ENCODE measurements around the gene SMOC2. TPM values are rescaled to one million over a fixed set of nuclear protein-coding genes. Genes with fewer than 3 reads are reported as not detected.

SMOC2 gene
- total RNA-seq, 5 donors from 2014 or later (not counting 1 experiment from before 2014, with no cell fraction given): 0.06 to 0.20 (median 0.16) TPM; not detected in 2

DNA sequence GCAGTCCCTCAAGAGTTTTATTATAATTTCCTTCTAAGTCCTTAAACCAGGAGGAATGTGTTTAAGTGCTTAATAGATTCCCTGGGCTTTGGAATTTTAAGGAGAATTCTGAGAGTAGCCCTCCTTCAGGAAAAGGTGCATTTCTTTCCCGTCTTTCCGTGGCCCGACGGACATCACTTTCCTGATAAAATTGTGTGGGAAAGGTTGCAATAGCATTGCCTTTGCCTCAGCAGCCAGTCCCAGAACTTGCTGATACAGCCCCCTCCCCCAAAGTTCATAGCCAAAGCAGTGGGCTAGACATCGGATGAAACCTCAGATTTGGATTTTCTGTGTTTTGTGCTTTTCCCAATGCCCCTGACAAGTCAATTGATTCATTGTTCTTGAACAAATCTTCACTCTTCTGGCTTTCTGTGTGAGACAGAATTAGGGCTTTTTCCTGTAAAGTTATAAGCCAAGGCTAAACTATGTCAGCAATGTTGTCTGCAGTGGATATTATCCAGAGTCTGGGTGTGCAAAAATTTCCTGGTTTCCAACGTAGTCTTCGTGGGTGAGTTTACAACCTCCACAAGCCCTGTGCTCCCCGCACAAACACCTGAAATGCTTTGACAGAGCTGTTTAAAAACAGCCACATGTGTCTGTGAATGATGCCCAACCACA lies 1.1 kb upstream of the SMOC2 start:
- WGBS (ENCODE audit: insufficient coverage): 35% methylated on average over 3 of the region's 8 CpGs
- Mint-ChIP-seq H3K27me3 (peaks cover 46% of the 10 kb centered on the region in 2 donors), H3K36me3 (no peaks in the 10 kb centered on the region), H3K4me1 (peaks cover 3 to 5% (median 4%) of the 10 kb centered on the region in 3 donors), H3K9me3 (no peaks in the 10 kb centered on the region), H3K27ac (no peak overlapping the region), H3K4me3 (no peak overlapping the region)
- H3K27ac ChIP-seq (ENCODE audit: low read length): no peak overlapping the region
- DNase-seq (no peak), ATAC-seq (replicated peaks in 1 of 4) (no peak)
- H3K4me3 ChIP-seq (ENCODE audit: control insufficient read depth in 1 of 2, extremely low read depth in 1 of 2, low read length in 1 of 2): no peak overlapping the region
- H3K36me3 ChIP-seq (ENCODE audit: control insufficient read depth in 2 of 2, extremely low read depth in 1 of 2, insufficient read depth in 1 of 2, low read length in 1 of 2): no peaks in the 10 kb centered on the region
- no peaks in the 10 kb centered on the region for H3K9me3 ChIP-seq
- CTCF ChIA-PET: no interaction called here
- peaks cover 0 to 22% of the 10 kb centered on the region in 2 experiments for H3K27me3 ChIP-seq (replicated peaks in 1 of 2; ENCODE audit: control insufficient read depth in 2 of 2, extremely low read depth in 1 of 2, insufficient read depth in 2 of 2, low read length in 1 of 2)
- no peaks in the 10 kb centered on the region for H3K4me1 ChIP-seq (ENCODE audit: control insufficient read depth in 1 of 2, extremely low read depth in 1 of 2, insufficient read depth in 2 of 2, low read length in 2 of 2)
- POLR2A ChIA-PET: no interaction called here

DNA sequence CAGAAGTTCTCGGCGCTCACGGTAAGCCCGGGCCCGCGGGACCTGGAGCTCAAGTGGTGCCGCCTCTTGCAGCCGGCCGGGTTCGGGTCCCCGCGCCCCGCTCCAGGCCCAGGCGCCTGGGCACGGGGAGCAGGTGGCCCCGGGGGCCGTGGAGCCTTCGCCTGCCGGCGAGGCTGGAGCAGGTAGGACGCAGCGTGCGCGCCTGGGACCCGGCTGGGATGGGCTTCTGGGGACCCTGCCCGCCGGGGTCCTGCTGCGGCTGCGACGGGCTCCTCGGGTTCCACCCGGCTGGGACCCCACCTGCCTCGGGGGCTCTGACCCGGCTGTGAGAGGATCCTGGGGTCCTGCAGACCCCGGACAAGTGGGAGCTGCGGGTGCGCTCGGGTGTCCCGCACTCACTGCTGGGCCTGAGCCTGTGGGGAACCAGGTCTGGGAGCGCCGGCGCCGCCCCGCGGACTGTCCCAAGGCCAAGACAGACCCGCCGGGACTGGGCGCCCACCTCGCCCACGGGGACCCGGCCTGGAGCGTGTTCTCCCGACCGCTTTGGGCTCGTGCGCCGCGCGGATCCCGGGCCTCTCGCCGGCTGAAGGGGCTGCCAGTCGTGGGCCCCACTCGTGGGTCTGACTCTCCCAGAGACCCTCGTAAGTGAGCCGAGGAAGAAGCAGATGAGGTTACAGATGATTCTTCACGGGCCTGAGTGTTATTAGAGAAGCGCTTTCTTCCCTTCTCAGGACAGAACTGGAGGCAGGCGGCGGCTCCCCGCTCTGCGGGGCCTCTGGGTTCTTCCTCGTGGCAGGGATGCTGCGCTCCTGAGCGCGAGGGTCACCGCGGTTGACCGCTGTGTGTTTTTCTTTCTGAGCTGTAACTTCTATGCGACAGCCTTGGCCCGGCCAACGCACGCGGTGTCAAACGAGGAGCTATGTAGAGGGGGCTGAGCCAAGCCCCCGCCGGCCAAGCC lies 729 bp downstream of the SMOC2 start:
- H3K9me3 ChIP-seq: no peaks in the 10 kb centered on the region
- H3K4me3 Mint-ChIP-seq: no peak overlapping the region
- CTCF ChIA-PET: no interaction called here
- H3K27me3 Mint-ChIP-seq: peaks cover 42 to 50% of the 10 kb centered on the region in 2 donors
- H3K27ac Mint-ChIP-seq: no peak overlapping the region
- peaks cover 0 to 22% of the 10 kb centered on the region in 2 experiments for H3K27me3 ChIP-seq (replicated peaks in 1 of 2; ENCODE audit: control insufficient read depth in 2 of 2, extremely low read depth in 1 of 2, insufficient read depth in 2 of 2, low read length in 1 of 2)
- no peaks in the 10 kb centered on the region for H3K9me3 Mint-ChIP-seq
- H3K36me3 Mint-ChIP-seq: no peaks in the 10 kb centered on the region
- H3K36me3 ChIP-seq (ENCODE audit: control insufficient read depth in 2 of 2, extremely low read depth in 1 of 2, insufficient read depth in 1 of 2, low read length in 1 of 2): no peaks in the 10 kb centered on the region
- peaks cover 3 to 5% (median 4%) of the 10 kb centered on the region in 3 donors for H3K4me1 Mint-ChIP-seq
- no peak overlapping the region for H3K4me3 ChIP-seq (ENCODE audit: control insufficient read depth in 1 of 2, extremely low read depth in 1 of 2, low read length in 1 of 2)
- POLR2A ChIA-PET: no interaction called here
- no peak for DNase-seq
- ATAC-seq (replicated peaks in 1 of 4): no peak
- 10% methylated on average over 82 of the region's 87 CpGs for WGBS (ENCODE audit: insufficient coverage)
- no peaks in the 10 kb centered on the region for H3K4me1 ChIP-seq (ENCODE audit: control insufficient read depth in 1 of 2, extremely low read depth in 1 of 2, insufficient read depth in 2 of 2, low read length in 2 of 2)
- no peak overlapping the region for H3K27ac ChIP-seq (ENCODE audit: low read length)

DNA sequence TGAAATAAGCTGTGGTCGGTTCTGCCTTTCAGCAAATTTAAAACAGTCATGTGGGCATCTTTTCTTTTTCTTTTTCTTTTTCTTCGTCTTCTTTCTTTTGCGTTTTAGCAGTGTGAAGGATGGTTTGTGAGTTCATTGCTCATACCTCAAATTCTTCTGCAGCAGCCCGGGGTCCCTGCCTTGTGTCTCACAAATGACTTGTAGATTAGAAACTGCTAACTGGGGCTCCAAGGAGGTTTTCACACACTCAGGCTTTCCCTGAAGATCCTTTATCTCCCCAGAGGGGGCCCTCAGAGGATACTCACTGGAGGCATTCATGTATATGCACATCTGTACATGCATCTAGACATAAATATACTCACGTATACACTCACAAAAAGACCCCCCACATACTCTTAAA lies 1.7 kb downstream of the SMOC2 start:
- 33% methylated on average over 1 of the region's 5 CpGs for WGBS (ENCODE audit: insufficient coverage)
- no peaks in the 10 kb centered on the region for H3K36me3 ChIP-seq (ENCODE audit: control insufficient read depth in 2 of 2, extremely low read depth in 1 of 2, insufficient read depth in 1 of 2, low read length in 1 of 2)
- Mint-ChIP-seq H3K36me3 (no peaks in the 10 kb centered on the region), H3K4me1 (peaks cover 3 to 5% (median 4%) of the 10 kb centered on the region in 3 donors), H3K27me3 (peaks cover 45 to 50% of the 10 kb centered on the region in 2 donors), H3K27ac (no peak overlapping the region), H3K4me3 (no peak overlapping the region), H3K9me3 (no peaks in the 10 kb centered on the region)
- POLR2A ChIA-PET: no interaction called here
- CTCF ChIA-PET: no interaction called here
- H3K4me1 ChIP-seq (ENCODE audit: control insufficient read depth in 1 of 2, extremely low read depth in 1 of 2, insufficient read depth in 2 of 2, low read length in 2 of 2): no peaks in the 10 kb centered on the region
- ATAC-seq (replicated peaks in 1 of 4) (no peak), DNase-seq (no peak)
- peaks cover 0 to 28% of the 10 kb centered on the region in 2 experiments for H3K27me3 ChIP-seq (replicated peaks in 1 of 2; ENCODE audit: control insufficient read depth in 2 of 2, extremely low read depth in 1 of 2, insufficient read depth in 2 of 2, low read length in 1 of 2)
- H3K9me3 ChIP-seq: no peaks in the 10 kb centered on the region
- no peak overlapping the region for H3K27ac ChIP-seq (ENCODE audit: low read length)
- H3K4me3 ChIP-seq (ENCODE audit: control insufficient read depth in 1 of 2, extremely low read depth in 1 of 2, low read length in 1 of 2): no peak overlapping the region

DNA sequence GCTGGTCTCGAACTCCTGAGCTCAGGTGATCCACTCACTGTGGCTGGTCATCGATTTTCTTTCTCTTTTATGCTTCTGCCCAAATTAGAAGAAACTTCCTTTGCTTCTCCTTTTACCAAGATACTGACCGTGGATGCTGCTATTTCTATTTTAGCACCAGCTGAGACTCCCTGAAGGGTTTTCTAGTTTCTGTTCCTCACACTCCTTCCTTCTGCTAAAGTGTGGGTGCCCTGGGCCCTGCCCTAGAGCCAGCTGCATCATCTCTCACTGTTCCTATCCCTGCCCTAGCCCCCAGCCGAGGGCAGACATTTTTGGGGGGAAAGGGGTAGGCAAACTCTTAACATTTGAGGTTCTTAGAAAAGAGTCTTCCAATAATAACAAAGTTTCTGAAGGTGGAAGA lies 6.3 kb downstream of the SMOC2 start:
- H3K27me3 ChIP-seq (replicated peaks in 1 of 2; ENCODE audit: control insufficient read depth in 2 of 2, extremely low read depth in 1 of 2, insufficient read depth in 2 of 2, low read length in 1 of 2): peaks cover 0 to 16% of the 10 kb centered on the region in 2 experiments
- H3K36me3 ChIP-seq (ENCODE audit: control insufficient read depth in 2 of 2, extremely low read depth in 1 of 2, insufficient read depth in 1 of 2, low read length in 1 of 2): no peaks in the 10 kb centered on the region
- Mint-ChIP-seq H3K4me3 (no peak overlapping the region), H3K36me3 (no peaks in the 10 kb centered on the region), H3K27me3 (peaks cover 37 to 47% of the 10 kb centered on the region in 2 donors), H3K27ac (no peak overlapping the region), H3K9me3 (no peaks in the 10 kb centered on the region), H3K4me1 (peaks cover 3 to 5% (median 3%) of the 10 kb centered on the region in 3 donors)
- H3K4me1 ChIP-seq (ENCODE audit: control insufficient read depth in 1 of 2, extremely low read depth in 1 of 2, insufficient read depth in 2 of 2, low read length in 2 of 2): no peaks in the 10 kb centered on the region
- no peak overlapping the region for H3K27ac ChIP-seq (ENCODE audit: low read length)
- H3K9me3 ChIP-seq: no peaks in the 10 kb centered on the region
- ATAC-seq (replicated peaks in 1 of 4) (no peak), DNase-seq (no peak)
- ChIA-PET POLR2A (no interaction called here), CTCF (no interaction called here)
- 13% methylated on average over 2 of the region's 4 CpGs for WGBS (ENCODE audit: insufficient coverage)
- no peak overlapping the region for H3K4me3 ChIP-seq (ENCODE audit: control insufficient read depth in 1 of 2, extremely low read depth in 1 of 2, low read length in 1 of 2)

DNA sequence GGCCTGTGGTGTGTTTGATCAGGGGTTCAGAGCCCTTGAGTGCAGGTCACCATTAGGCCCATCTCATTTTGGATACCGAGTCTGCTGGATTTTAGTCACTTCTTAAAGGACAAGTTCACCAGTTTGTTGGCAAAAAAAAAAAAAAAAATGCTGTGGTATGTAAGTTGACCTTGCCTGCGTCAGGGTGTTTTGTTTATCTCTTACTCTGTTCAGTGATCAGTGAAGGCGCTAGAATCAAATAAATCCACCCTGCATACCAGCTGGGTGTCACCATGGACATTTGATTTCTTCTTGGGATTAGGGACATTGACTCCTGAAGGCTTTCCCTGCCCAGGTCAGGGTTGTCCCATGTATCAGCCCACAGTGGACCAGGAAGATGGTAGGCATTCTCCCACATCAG lies 6.7 kb downstream of the SMOC2 start:
- Mint-ChIP-seq H3K27me3 (peaks cover 35 to 43% of the 10 kb centered on the region in 2 donors), H3K9me3 (no peaks in the 10 kb centered on the region), H3K27ac (no peak overlapping the region), H3K4me1 (peaks cover under 1 to 2% (median under 1%) of the 10 kb centered on the region in 3 donors), H3K36me3 (no peaks in the 10 kb centered on the region), H3K4me3 (no peak overlapping the region)
- no peaks in the 10 kb centered on the region for H3K4me1 ChIP-seq (ENCODE audit: control insufficient read depth in 1 of 2, extremely low read depth in 1 of 2, insufficient read depth in 2 of 2, low read length in 2 of 2)
- H3K36me3 ChIP-seq (ENCODE audit: control insufficient read depth in 2 of 2, extremely low read depth in 1 of 2, insufficient read depth in 1 of 2, low read length in 1 of 2): no peaks in the 10 kb centered on the region
- H3K4me3 ChIP-seq (ENCODE audit: control insufficient read depth in 1 of 2, extremely low read depth in 1 of 2, low read length in 1 of 2): no peak overlapping the region
- H3K27ac ChIP-seq (ENCODE audit: low read length): no peak overlapping the region
- no peaks in the 10 kb centered on the region for H3K9me3 ChIP-seq
- ATAC-seq (replicated peaks in 1 of 4) (no peak), DNase-seq (no peak)
- H3K27me3 ChIP-seq (replicated peaks in 1 of 2; ENCODE audit: control insufficient read depth in 2 of 2, extremely low read depth in 1 of 2, insufficient read depth in 2 of 2, low read length in 1 of 2): peaks cover 0 to 15% of the 10 kb centered on the region in 2 experiments
- ChIA-PET CTCF (no interaction called here), POLR2A (no interaction called here)
- WGBS (ENCODE audit: insufficient coverage): 33% methylated on average over 1 of the region's 3 CpGs

DNA sequence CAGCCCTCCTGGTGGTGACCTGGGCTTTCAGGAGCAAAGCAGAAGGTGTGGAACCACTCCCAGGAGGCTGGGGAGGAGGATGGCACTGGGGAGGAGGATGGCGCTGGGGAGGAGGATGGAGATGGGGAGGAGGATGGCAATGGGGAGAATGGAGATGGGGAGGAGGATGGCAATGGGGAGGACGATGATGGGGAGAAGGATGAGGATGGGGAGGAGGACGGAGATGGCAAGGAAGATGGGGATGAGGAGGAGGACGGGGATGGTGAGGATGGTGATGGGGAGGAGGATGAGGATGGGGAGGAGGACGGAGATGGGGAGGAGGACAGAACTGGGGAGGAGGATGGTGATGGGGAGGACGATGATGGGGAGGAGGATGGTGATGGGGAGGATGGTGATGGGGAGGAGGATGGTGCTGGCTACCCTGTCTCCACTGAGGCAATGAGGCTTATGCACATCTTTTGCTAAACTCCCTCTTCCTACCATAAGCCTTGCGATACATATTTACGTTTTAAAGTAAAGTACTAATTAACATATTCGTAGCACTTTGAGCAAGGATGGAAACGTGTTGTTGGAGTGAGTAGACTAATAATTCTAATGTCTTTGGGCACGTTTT lies 7.4 kb downstream of the SMOC2 start:
- no peak overlapping the region for H3K27ac ChIP-seq (ENCODE audit: low read length)
- H3K4me1 ChIP-seq (ENCODE audit: control insufficient read depth in 1 of 2, extremely low read depth in 1 of 2, insufficient read depth in 2 of 2, low read length in 2 of 2): no peaks in the 10 kb centered on the region
- POLR2A ChIA-PET: no interaction called here
- Mint-ChIP-seq H3K9me3 (no peaks in the 10 kb centered on the region), H3K4me3 (no peak overlapping the region), H3K27ac (no peak overlapping the region), H3K27me3 (peaks cover 30 to 38% of the 10 kb centered on the region in 2 donors), H3K36me3 (no peaks in the 10 kb centered on the region), H3K4me1 (no peaks in the 10 kb centered on the region)
- no peak for DNase-seq
- CTCF ChIA-PET: no interaction called here
- H3K27me3 ChIP-seq (replicated peaks in 1 of 2; ENCODE audit: control insufficient read depth in 2 of 2, extremely low read depth in 1 of 2, insufficient read depth in 2 of 2, low read length in 1 of 2): peaks cover 0 to 11% of the 10 kb centered on the region in 2 experiments
- H3K9me3 ChIP-seq: no peaks in the 10 kb centered on the region
- H3K4me3 ChIP-seq (ENCODE audit: control insufficient read depth in 1 of 2, extremely low read depth in 1 of 2, low read length in 1 of 2): no peak overlapping the region
- 85% methylated on average over 5 of the region's 11 CpGs for WGBS (ENCODE audit: insufficient coverage)
- H3K36me3 ChIP-seq (ENCODE audit: control insufficient read depth in 2 of 2, extremely low read depth in 1 of 2, insufficient read depth in 1 of 2, low read length in 1 of 2): no peaks in the 10 kb centered on the region
- ATAC-seq (replicated peaks in 1 of 4): no peak

Data from T-cell (primary cell).